K562 (cell line): ENCODE data around the gene CDC42EP5. TPM values are rescaled to one million over a fixed set of nuclear protein-coding genes. Genes with fewer than 3 reads are reported as not detected.

ENCODE experiments used
- ATF6 ChIP-seq: sonication (generic); formaldehyde crosslinking; IDR thresholded peaks from 2 replicates; pipeline ENCODE4 v1.4.0; 2020; ENCODE audit warnings: mild to moderate bottlenecking, missing genetic modification reagents
- BRD9 ChIP-seq: fragments of 450-650 bp; IDR thresholded peaks from 2 replicates; pipeline ENCODE4 v1.6.1; 2018; ENCODE audit warnings: low read depth; ENCODE audit not compliant: partially characterized antibody
- E2F1 ChIP-seq: sonication (generic); formaldehyde crosslinking; IDR thresholded peaks from 2 replicates; pipeline ENCODE4 v1.8.1; 2023; ENCODE audit warnings: mild to moderate bottlenecking, missing genetic modification reagents, moderate library complexity
- GTF2F1 ChIP-seq: IDR thresholded peaks from 2 replicates; pipeline ENCODE4 v1.6.1; 2011; ENCODE audit warnings: low read depth, low read length, improper control_type of control experiment
- HNRNPL ChIP-seq: fragments of 200-400 bp; formaldehyde crosslinking; IDR thresholded peaks from 2 replicates; pipeline ENCODE4 v1.6.1; 2017; ENCODE audit warnings: low read depth, mild to moderate bottlenecking, low read length
- KDM1A ChIP-seq, 2 experiments: fragments of 450-650 bp; IDR thresholded peaks; 2 replicates each; pipeline ENCODE4 v1.6.1; 2016; ENCODE audit warnings: mild to moderate bottlenecking in 2 of 2
- MAFG ChIP-seq: fragments of 450-650 bp; conservative IDR thresholded peaks from 2 replicates; pipeline ENCODE4 v1.6.1; 2016; ENCODE audit warnings: missing genetic modification characterization, missing compliant biosample characterization
- MLX ChIP-seq, 2 experiments: fragments of 450-650 bp in 1 of 2; sonication (generic) in 1 of 2; formaldehyde crosslinking; conservative IDR thresholded peaks; 2 replicates each; pipeline versions ENCODE4 v1.4.0 to v1.8.1; 2020 to 2022; ENCODE audit warnings: mild to moderate bottlenecking in 1 of 2, missing genetic modification reagents in 1 of 2
- NEUROD1 ChIP-seq: fragments of 150-350 bp; IDR thresholded peaks from 2 replicates; pipeline ENCODE4 v1.6.1; 2014; ENCODE audit warnings: borderline replicate concordance, low read length, low read depth; ENCODE audit not compliant: partially characterized antibody
- NFE2L1 ChIP-seq: fragments of 450-650 bp; IDR thresholded peaks from 2 replicates; pipeline ENCODE4 v1.6.1; 2016; ENCODE audit warnings: missing genetic modification characterization, low read depth, mild to moderate bottlenecking, missing compliant biosample characterization, moderate library complexity, borderline replicate concordance
- NR2C1 ChIP-seq, 2 experiments: fragments of 450-650 bp; IDR thresholded peaks; 2 replicates each; pipeline ENCODE4 v1.6.1; 2017; ENCODE audit warnings: mild to moderate bottlenecking in 2 of 2, antibody characterized with exemption in 1 of 2, inconsistent platforms in 1 of 2, missing compliant biosample characterization in 1 of 2, missing genetic modification characterization in 1 of 2
- PML ChIP-seq: IDR thresholded peaks from 2 replicates; pipeline ENCODE4 v1.6.1; 2012; ENCODE audit warnings: low read length, inconsistent platforms
- RBM22 ChIP-seq: fragments of 200-400 bp; formaldehyde crosslinking; IDR thresholded peaks from 2 replicates; pipeline ENCODE4 v1.6.1; 2018; ENCODE audit warnings: low read length, low read depth; ENCODE audit not compliant: poor library complexity, severe bottlenecking
- SIN3B ChIP-seq: fragments of 450-650 bp; IDR thresholded peaks from 2 replicates; pipeline ENCODE4 v1.6.1; 2017; ENCODE audit warnings: low read depth, mild to moderate bottlenecking, moderate library complexity
- TEAD1 ChIP-seq, 2 experiments: fragments of 450-650 bp in 1 of 2; sonication (generic) in 1 of 2; formaldehyde crosslinking; IDR thresholded peaks; 2 replicates each; pipeline versions ENCODE4 v1.4.0 to v1.8.0; 2020 to 2022; ENCODE audit warnings: mild to moderate bottlenecking in 2 of 2, missing genetic modification reagents in 1 of 2
- THAP7 ChIP-seq: fragments of 250-450 bp; sonication (Bioruptor Pico); IDR thresholded peaks from 2 replicates; pipeline ENCODE4 v1.5.0; 2021
- ZBTB2 ChIP-seq: fragments of 450-650 bp; IDR thresholded peaks from 2 replicates; pipeline ENCODE4 v1.6.1; 2016; ENCODE audit warnings: antibody characterized with exemption
- ZNF512 ChIP-seq: IDR thresholded peaks from 2 replicates; pipeline ENCODE4 v1.6.1; 2016; ENCODE audit warnings: missing genetic modification characterization, missing compliant biosample characterization
- polyA plus RNA-seq, 8 experiments: library from polyadenylated mRNA; depleted of rRNA in 4 of 8; stranded (reverse) in 5 of 8; unstranded in 3 of 8; fragments of >200 nt; fragmentation: Nextera tagmentation in 2 of 8; fragmentation: Illumina TruSeq in 1 of 8; extraction: Ambion mirVana in 2 of 8; extraction: Trizol in 1 of 8; gene quantifications; 2 replicates each; pipeline versions ENCODE4 v1.2.1 to v1.2.3, GENCODE V29; 2011 to 2014; ENCODE audit warnings: inconsistent platforms in 1 of 8, missing spikeins in 1 of 8
- total RNA-seq, 7 experiments: library from RNA; depleted of rRNA in 6 of 7; stranded (reverse); fragments of >200 nt in 6 of 7; fragmentation: Illumina TruSeq in 2 of 7; extraction: Trizol in 2 of 7; gene quantifications; 2 replicates each; pipeline versions ENCODE4 v1.2.1 to v1.2.3, GENCODE V29; 2011 to 2021; ENCODE audit warnings: low replicate concordance in 1 of 7

CDC42EP5 gene
- total and polyA plus RNA-seq, 9 of the 15 experiments (the other 6 are each of a cell fraction or from before 2014, with no cell fraction given) = 0.15 to 0.38 TPM; not detected in 7

GRCh38 chr19:54448774-54449700, 24.1 kb downstream of the CDC42EP5 start, which contains the start of gene LENG8 (continued):
- TF ChIP-seq ZNF512 (tag) (no peak), MLX (CRISPR knock-in tag; conservative IDR thresholded peaks at IDR 0.05) (no peak), E2F1 (CRISPR knock-in tag) (peak; percentile 69; the same call in 1 of the 2 replicates), ATF6 (CRISPR knock-in tag) (peak; percentile 88; the same call in 1 of the 2 replicates), PML (peak; percentile 80; the same call in 1 of the 2 replicates), BRD9 (peak; percentile 73), THAP7 (CRISPR knock-in tag) (peak; percentile 89; the same call in 1 of the 2 replicates), HNRNPL (no peak; the same call in 1 of the 2 replicates), NFE2L1 (no peak), NEUROD1 (peak; percentile 81), KDM1A (IDR thresholded peaks at IDR 0.05) (no peak), SIN3B (peak; percentile 88), GTF2F1 (0 out of 2 replicates have a peak, but pooled peaks have one; percentile 35), TEAD1 (CRISPR knock-in tag; IDR thresholded peaks at IDR 0.05) (peak in 1 of 2 experiments; percentile 82; a peak in 2 of 4 replicates), ZBTB2 (peak; percentile 98), NR2C1 (IDR thresholded peaks at IDR 0.05) (no peak), NR2C1 (tag; IDR thresholded peaks at IDR 0.05) (no peak), MAFG (no peak; the same call in 1 of the 2 replicates), RBM22 (peak; percentile 62)
